Skeletal muscle satellite cell (primary cell): Measurements from ENCODE around the gene COL4A6.

Experiments used
- H3K27me3 ChIP-seq: 2 replicates; pipeline ENCODE4 v1.7.0; 2013; ENCODE audit warnings: low read length; ENCODE audit not compliant: control insufficient read depth, insufficient read depth
- H3K36me3 ChIP-seq: 2 replicates; pipeline ENCODE4 v1.7.0; 2013; ENCODE audit warnings: mild to moderate bottlenecking, control low read depth, low read length; ENCODE audit not compliant: insufficient read depth
- H3K4me1 ChIP-seq: 2 replicates; pipeline ENCODE4 v1.7.0; 2013; ENCODE audit warnings: low read length; ENCODE audit not compliant: control insufficient read depth, insufficient read depth
- H3K4me2 ChIP-seq: 2 replicates; pipeline ENCODE4 v1.7.0; 2013; ENCODE audit warnings: mild to moderate bottlenecking, low read length
- H3K4me3 ChIP-seq: 2 replicates; pipeline ENCODE4 v1.7.0; 2013; ENCODE audit warnings: low read length
- H3K9ac ChIP-seq: 2 replicates; pipeline ENCODE4 v1.7.0; 2013; ENCODE audit warnings: mild to moderate bottlenecking, low read depth, low read length, moderate library complexity
- H3K9me3 ChIP-seq: replicated peaks from 2 replicates; pipeline ENCODE4 v1.7.0; 2013; ENCODE audit warnings: mild to moderate bottlenecking, control low read depth, low read length

The COL4A6 gene

DNA sequence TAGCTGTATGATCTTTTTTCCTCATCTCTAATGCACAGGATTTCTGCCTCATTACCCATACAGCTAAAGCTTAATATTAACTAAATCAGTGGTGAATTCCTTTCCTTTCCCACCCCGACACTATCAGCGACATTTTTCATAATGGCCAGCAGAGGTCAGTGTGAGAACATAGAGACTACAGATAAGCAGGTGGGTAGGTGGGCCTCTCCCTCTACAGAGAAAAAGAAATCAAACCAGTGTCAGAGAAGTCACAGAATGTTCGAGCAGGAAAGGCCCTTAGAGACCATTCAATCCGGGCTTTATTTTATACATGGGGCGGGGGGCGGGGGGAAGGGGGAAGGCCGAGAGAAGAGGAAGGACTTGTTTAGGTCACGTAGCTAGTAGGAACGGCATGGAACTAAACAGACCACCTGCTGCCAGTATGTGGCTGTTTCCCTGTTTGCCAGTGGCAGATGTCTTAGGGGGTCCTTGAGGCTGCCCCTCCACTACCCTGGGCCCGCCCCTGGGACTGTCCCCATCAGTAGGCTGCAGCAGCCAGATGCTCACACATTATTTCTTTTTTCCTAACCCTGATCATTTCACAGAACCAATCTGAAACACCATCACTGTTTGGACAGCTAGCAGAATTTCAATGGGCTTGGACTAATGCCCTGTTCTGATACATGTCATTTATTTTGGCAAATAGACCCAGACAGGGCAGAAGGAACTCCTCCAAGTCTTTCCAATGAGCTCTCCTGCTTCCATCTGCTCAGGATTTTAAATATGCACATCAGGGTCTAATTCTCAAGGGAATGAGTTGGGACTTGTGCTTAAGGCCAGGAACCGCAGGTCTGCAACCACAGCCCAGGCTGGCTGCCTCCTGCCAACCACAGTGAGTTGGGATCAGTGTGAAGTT is 213.2 kb downstream of the COL4A6 start:
- H3K9ac ChIP-seq: no peak overlapping the region
- no peaks in the 10 kb centered on the region for H3K4me1 ChIP-seq
- no peak overlapping the region for H3K4me3 ChIP-seq
- no peaks in the 10 kb centered on the region for H3K36me3 ChIP-seq
- H3K27me3 ChIP-seq: peaks cover 49% of the 10 kb centered on the region
- no peak overlapping the region for H3K4me2 ChIP-seq
- H3K9me3 ChIP-seq: no peaks in the 10 kb centered on the region

DNA sequence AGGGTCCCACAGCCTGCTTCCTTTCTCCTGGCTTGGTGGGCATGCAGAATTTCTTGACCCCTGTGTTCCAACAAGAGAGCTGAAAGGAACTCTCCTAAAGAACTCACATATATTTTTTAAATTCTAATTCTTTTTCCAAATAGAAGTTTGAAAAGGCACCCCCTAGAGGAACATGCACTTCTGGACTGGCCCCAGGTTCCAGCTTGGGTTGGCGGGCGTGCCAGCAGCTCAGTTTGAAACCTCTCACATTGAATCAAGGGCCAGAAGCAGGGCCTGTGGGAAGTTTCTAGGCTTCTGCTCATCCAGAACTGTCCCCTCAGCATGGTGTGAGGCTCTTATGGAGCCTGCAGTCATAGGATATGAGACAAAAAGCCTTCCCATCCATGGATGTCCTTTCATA is 214.0 kb downstream of the COL4A6 start:
- no peaks in the 10 kb centered on the region for H3K9me3 ChIP-seq
- H3K4me1 ChIP-seq: no peaks in the 10 kb centered on the region
- H3K27me3 ChIP-seq: peaks cover 53% of the 10 kb centered on the region

DNA sequence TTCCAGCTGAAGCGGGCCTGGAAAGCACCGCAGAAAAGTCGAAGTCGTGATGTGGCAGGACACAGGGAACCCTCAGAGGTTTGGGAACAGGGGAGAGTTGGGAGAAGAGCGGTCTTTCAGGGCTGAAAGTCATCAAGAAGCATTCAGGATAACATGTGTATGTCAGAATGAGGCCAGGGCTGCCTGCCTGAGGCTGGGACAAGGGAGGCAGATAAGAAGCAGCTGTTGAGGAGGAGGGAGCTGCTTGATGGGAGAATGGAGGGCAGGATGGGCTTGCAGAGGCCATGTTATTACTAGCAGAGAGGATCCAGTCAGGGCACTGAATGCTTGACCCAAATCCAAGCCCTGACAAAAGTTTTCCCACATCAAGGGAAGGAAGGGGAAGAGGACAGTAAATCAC is 214.6 kb downstream of the COL4A6 start:
- Histone ChIP-seq H3K36me3 (no peaks in the 10 kb centered on the region), H3K9ac (no peak overlapping the region), H3K9me3 (no peaks in the 10 kb centered on the region), H3K4me1 (no peaks in the 10 kb centered on the region), H3K27me3 (peaks cover 58% of the 10 kb centered on the region), H3K4me2 (no peak overlapping the region), H3K4me3 (no peak overlapping the region)

More for the DNA sequence above, 214.0 kb downstream of the COL4A6 start:
- H3K36me3 ChIP-seq: no peaks in the 10 kb centered on the region
- H3K4me2 ChIP-seq: no peak overlapping the region
- no peak overlapping the region for H3K9ac ChIP-seq
- H3K4me3 ChIP-seq: no peak overlapping the region

DNA sequence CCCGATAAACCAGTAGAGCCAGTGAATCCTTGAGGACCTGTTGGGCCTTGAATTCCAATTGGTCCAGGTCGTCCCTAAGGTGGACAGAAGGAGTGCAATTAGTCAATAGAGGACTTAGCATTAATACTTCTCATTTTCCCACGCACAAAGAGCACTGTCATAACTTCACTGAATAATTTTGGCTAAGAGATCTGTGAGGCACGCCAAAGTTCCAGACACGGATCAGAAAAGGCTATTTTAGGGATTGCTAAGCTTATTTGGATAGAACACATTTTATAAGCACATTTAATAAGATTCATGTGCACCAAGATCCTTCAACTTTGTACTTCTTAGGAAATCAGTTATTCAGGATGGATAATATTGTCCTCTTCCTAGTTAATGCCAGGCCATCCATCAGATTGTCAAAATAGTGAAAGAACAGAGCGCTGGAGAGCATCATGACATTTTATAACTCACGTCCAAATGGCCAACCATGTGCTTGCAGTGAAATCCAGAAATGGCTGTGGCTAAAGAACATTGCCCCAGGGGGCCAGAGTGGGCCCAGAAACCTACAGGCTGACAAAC is 216.8 kb downstream of the COL4A6 start:
- Histone ChIP-seq H3K4me1 (no peaks in the 10 kb centered on the region), H3K4me2 (no peak overlapping the region), H3K27me3 (peaks cover 62% of the 10 kb centered on the region), H3K9me3 (no peaks in the 10 kb centered on the region), H3K9ac (no peak overlapping the region), H3K4me3 (no peak overlapping the region), H3K36me3 (no peaks in the 10 kb centered on the region)

DNA sequence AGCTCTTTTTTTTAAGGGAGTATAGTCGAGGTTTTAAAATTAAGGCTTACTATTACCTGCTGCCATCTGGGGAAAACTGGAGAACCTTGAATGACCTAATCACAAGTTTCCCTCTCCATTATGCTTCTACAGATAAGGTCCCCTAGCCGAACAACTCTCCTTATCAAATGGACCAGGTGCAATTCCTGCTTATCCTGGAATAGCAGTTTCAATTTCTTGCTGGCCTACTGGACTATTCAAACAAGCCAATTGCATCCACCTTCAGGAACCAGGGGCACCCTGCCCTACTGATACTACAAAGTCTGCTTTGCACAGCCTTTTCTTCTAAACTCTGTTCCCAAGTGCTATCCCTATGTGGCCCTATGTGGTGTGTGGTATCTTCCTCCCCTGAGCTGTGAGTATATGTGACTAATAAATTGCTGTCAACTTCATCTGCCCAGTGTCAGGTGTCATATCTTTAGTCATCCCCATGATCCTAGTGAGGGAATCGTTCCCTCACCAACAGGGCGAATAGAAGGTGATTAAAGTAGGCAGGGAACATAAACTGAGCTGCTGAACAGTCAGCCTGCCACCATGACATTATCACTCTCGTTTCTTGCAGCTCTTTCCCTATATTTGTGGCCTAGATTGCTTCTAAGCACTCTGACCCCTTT is 218.1 kb downstream of the COL4A6 start:
- Histone ChIP-seq H3K27me3 (peaks cover 50% of the 10 kb centered on the region), H3K4me1 (no peaks in the 10 kb centered on the region), H3K9ac (no peak overlapping the region), H3K4me2 (no peak overlapping the region), H3K36me3 (no peaks in the 10 kb centered on the region), H3K9me3 (no peaks in the 10 kb centered on the region), H3K4me3 (no peak overlapping the region)

DNA sequence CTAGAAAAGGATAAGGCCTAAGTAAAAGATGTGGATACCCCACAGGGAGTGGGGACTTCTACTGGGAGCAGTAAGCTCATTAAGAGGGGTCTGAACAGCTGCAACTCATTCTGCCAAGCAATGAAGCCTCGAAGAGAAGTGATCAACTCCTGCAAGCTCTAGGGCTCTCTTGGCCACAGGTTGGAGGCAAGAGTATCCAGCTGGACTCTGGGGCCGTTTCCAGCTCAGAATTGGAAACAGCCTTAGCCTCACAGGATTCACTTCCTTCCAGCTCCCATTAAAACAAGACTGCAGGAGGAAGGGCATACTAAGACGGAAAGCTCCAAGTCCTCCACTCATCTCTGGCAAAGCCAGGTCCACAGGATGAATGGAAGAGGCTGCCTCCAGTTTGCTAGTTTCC is 220.3 kb downstream of the COL4A6 start:
- H3K27me3 ChIP-seq: peaks cover 55% of the 10 kb centered on the region
- no peaks in the 10 kb centered on the region for H3K4me1 ChIP-seq
- H3K9me3 ChIP-seq: no peaks in the 10 kb centered on the region
- no peak overlapping the region for H3K9ac ChIP-seq
- H3K4me2 ChIP-seq: no peak overlapping the region
- H3K36me3 ChIP-seq: no peaks in the 10 kb centered on the region
- H3K4me3 ChIP-seq: no peak overlapping the region

DNA sequence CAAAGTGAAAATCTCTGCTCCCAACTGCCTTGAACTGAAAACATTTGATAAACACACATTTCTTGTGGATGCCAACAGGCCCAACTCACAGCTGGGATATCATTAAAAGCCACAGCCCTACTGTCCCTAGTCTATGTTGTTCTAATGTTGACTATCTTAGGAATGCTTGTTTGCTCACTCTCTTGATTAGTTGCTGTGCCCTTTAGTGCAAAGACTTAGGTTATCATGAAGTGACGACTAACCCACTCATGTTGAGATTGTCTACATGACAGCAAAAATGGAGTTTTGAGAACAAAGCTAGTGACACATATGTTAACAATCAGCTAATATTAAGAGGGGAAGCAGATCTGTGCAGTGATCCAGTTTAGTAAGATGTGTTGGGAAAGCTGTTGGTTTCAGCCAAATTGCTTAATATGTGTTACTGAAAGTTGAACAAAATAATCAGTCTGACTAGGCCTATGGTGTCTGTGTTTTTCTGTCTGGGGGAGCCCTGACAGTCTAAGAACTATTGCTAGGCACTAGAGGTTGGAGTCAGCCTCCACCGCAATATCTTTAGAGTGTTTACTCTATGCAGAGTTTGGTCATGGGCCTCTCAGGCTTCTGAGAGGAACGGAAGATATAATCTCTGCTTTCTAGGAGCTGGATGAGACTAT is 221.2 kb downstream of the COL4A6 start:
- Histone ChIP-seq H3K4me2 (no peak overlapping the region), H3K9me3 (no peaks in the 10 kb centered on the region), H3K4me1 (no peaks in the 10 kb centered on the region), H3K27me3 (peaks cover 55% of the 10 kb centered on the region), H3K4me3 (no peak overlapping the region), H3K36me3 (no peaks in the 10 kb centered on the region), H3K9ac (no peak overlapping the region)

DNA sequence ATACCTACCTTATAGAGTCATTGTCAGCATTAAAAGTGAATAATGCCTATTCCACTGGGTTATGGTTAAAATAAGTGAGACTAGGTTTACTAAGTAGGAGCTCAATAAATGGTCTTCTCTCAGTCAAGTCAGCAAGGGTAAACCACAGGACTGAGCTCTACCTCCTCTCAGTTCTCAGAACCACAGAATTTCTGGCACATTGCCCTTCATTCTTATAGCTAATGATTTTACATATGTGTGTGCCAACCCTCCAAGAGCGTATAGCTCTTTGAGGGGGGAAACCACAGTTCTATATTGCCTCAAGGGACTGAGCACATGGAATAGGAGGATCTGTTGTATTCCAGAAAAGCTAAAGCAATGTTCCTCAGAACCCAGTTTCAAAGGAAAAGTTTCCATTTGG is 221.8 kb downstream of the COL4A6 start:
- Histone ChIP-seq H3K4me3 (no peak overlapping the region), H3K4me2 (no peak overlapping the region), H3K9ac (no peak overlapping the region), H3K27me3 (peaks cover 49% of the 10 kb centered on the region), H3K36me3 (no peaks in the 10 kb centered on the region), H3K9me3 (no peaks in the 10 kb centered on the region), H3K4me1 (no peaks in the 10 kb centered on the region)

DNA sequence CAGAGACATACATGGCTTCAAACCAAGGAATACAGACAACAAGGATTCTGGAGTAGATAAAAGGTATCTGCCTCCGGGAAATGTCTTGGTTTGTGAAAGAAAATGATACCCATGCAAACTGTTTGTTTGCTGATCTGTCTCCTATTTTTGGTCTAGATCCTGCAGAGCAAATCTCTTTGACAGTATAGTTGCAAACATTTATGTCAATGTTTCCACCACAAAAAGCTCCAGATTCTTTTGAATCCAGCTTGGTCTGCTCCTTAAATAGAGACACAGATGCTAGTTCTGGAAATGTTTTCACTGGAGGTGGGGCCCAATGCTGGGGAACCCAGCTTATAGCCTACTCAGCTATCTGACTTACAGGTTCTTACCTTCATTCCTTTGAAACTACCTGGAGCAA is 226.9 kb downstream of the COL4A6 start:
- Histone ChIP-seq H3K4me2 (no peak overlapping the region), H3K27me3 (peaks cover 40% of the 10 kb centered on the region), H3K9me3 (no peaks in the 10 kb centered on the region), H3K4me1 (no peaks in the 10 kb centered on the region), H3K9ac (no peak overlapping the region), H3K36me3 (no peaks in the 10 kb centered on the region), H3K4me3 (no peak overlapping the region)

DNA sequence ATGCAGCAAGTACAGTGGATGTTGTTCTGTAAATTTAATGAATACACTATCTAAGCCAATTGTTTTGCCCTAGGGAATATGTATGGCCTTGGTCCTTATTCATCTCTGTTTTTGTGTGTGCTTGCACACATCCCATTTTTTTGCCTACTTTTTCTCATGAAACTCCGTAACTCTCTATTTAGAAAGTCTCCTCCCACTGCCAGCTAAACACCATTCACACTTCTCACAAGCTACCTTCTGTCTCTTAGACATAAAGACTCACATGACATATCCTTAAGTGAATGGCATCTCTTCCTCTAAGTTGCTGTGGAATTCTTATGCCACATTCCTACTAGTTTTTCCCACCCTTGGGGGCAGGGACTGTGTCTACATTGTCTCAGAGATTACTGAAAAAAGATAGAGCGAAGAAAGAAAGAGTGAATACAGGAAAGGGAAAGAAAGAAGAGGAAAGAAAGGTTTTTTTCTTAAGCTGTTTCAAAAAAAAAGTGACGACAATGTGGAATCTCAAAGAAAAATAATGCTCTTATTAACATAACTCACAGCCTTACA is 229.1 kb downstream of the COL4A6 start:
- Histone ChIP-seq H3K4me3 (no peak overlapping the region), H3K27me3 (peaks cover 57% of the 10 kb centered on the region), H3K4me1 (no peaks in the 10 kb centered on the region), H3K36me3 (no peaks in the 10 kb centered on the region), H3K9me3 (no peaks in the 10 kb centered on the region), H3K9ac (no peak overlapping the region), H3K4me2 (no peak overlapping the region)

DNA sequence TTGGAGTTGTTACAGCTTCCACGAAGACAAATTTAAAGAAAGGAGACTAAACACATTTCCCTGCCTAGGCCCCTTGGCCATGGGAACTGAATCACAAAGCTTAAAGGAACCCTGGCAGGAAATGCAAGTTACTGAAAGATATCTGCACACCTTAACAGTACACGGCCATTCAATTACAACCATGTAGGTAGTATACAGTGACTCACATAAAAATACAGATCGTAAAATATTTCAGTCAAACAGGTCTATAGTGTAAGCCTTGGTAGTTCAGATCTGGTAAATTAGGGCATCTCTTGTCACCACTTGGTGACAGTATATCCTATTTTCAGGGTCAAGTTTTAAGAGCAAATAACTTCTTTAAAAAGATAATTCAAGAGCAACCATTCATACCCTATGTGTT is 234.7 kb downstream of the COL4A6 start:
- H3K9me3 ChIP-seq: no peaks in the 10 kb centered on the region
- no peaks in the 10 kb centered on the region for H3K4me1 ChIP-seq
- no peak overlapping the region for H3K4me2 ChIP-seq
- peaks cover 47% of the 10 kb centered on the region for H3K27me3 ChIP-seq
- H3K9ac ChIP-seq: no peak overlapping the region
- H3K36me3 ChIP-seq: no peaks in the 10 kb centered on the region
- no peak overlapping the region for H3K4me3 ChIP-seq
